Choroid plexus epithelial cell (primary cell): ENCODE results near the gene ZFHX2.

Source experiments
- DNase-seq: peaks from one replicate; pipeline ENCODE4 v3.0.0-alpha.2; 2010; ENCODE audit warnings: low read depth
- H3K4me3 ChIP-seq: 2 replicates; pipeline ENCODE4 v1.5.1; 2011; ENCODE audit warnings: low read depth, mild to moderate bottlenecking, control low read depth, low read length, moderate library complexity
- TF ChIP-seq, protein P1 (sequence below): conservative IDR thresholded peaks from 2 replicates; pipeline ENCODE4 v1.5.1; 2011; ENCODE audit warnings: low read depth, mild to moderate bottlenecking, control low read depth, inconsistent platforms, low read length, moderate library complexity

ZFHX2 gene

DNA sequence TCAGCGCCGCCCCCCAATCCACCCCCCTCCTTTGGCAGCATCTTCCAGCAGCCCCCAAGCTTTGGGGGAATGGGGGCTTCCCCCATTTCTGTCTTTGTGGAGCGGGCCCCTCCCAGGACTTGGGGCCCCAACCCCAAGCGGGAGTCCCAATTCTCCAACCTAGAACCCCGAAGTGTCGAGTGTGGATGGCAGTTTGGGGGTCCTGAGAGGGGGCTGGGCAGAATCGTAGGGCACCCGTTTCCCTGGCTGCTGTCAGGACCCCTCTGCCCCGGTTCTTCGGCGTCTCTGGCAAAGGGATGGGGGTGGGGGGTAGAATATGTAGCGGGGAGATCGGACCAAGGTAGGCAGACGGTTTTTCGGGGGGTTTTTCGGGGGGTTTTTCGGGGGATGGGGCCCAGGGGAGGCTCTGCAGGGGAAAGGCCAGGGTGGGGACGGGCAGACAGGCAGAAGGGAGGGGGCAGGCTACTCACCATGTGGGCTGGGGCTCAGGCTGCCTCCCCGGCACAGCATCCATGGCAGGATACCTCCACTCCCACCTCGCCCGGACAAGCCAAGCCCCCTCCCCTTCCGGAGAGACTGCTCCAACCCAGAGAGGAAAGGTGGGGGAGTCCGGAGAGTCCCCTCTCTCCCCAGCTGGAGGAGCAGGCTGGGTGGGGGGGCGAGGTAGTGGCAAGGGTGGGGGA lies 26.3 kb upstream of the ZFHX2 start:
- TF ChIP-seq, protein P1, sequence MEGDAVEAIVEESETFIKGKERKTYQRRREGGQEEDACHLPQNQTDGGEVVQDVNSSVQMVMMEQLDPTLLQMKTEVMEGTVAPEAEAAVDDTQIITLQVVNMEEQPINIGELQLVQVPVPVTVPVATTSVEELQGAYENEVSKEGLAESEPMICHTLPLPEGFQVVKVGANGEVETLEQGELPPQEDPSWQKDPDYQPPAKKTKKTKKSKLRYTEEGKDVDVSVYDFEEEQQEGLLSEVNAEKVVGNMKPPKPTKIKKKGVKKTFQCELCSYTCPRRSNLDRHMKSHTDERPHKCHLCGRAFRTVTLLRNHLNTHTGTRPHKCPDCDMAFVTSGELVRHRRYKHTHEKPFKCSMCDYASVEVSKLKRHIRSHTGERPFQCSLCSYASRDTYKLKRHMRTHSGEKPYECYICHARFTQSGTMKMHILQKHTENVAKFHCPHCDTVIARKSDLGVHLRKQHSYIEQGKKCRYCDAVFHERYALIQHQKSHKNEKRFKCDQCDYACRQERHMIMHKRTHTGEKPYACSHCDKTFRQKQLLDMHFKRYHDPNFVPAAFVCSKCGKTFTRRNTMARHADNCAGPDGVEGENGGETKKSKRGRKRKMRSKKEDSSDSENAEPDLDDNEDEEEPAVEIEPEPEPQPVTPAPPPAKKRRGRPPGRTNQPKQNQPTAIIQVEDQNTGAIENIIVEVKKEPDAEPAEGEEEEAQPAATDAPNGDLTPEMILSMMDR, result no peak
- DNase-seq, result no peak
- no peak overlapping the region for H3K4me3 ChIP-seq

- TF ChIP-seq, protein P1, result no peak
- no peak overlapping the region for H3K4me3 ChIP-seq
- no peak for DNase-seq
Measured at GRCh38 chr14:23577004-23577681, 25.6 kb upstream of the ZFHX2 start.

DNA sequence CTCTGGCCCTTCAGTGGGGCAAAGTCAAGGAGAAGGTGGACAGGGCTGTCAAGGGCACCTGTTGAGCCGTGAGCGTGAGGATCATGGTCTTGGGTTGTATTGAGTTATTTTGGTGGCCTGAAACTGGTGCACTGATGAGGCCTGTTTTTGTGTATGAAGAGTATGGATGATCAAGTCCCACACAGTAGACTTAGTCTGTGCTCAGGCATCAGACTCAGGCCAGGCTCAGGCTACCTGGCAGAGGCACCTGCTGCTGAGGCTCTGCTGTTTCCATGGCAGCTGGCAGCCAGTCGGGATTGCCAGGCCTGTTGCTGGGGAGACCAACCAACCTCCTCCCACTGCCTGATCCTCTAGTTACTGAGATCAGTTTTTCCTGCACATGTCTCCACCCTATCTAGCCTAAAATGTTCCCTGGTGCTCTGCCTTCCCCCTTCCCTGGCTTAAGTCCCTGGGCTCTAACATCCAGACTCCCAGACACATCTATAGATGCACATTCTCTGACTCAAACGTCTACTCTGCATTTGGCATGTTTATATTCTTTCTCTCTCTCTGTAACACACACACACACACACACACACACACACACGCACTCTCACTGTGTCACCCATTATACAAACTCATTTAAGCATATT lies 21.9 kb upstream of the ZFHX2 start:
- TF ChIP-seq, protein P1, result no peak
- no peak for DNase-seq
- no peak overlapping the region for H3K4me3 ChIP-seq

- no peak overlapping the region for H3K4me3 ChIP-seq
- no peak for DNase-seq
- TF ChIP-seq, protein P1, result no peak
Measured at GRCh38 chr14:23572836-23573235, 21.3 kb upstream of the ZFHX2 start.

DNA sequence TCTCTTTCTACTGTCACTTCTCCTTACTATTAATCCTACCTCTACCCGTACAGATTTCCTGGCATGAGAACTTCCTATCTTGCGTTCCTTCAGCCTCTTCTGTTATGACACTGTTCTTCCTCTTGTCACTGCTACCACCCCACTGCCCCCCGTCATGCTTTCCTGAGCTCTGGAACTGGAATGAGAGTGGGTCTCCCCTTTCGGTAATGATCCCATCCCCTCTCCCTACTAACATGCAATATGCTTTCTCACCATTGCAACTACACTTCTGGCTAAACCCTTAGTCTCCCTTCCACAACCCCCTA lies 20.9 kb upstream of the ZFHX2 start:
- TF ChIP-seq, protein P1, result no peak
- no peak overlapping the region for H3K4me3 ChIP-seq

DNA sequence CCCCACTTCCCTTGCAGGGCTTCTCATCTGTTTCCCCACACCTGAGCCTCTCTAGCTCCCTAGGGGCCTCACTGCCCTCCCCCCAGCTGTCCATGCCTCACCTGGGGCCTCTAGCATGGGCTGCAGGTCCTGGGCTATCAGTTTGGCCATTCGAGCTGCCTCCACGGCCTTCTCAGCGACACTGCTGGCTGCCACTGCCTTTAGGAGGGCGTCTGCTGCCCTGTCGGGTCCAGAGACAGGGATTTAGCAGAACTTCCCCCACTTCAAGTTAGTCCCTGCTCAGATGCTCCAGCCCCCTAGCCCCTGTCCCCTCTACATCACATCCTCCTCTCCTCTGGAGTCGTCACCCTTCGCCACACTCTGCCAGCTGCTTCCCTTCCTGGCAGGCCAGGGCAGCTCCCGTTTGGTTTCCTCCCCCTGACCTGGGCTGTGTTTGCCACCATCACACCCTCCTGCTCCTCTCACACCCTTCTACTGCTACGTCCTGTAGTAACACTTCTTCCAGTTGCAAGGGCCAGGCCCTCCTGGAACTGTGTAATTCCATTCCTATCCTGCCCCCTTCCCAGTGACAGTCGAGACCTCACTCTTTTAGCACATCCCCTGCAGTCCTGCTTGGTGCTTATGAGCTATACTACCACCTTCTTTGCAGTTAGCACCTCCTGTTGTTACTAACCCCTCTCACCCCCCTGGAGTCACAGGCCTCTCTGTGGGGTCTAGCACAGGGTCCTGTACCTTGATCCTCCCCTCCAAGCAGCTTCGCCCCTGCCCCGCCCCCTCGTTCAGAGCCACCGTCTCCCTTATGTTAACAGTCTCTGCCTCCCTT lies 20.3 kb upstream of the ZFHX2 start:
- TF ChIP-seq, protein P1, result no peak
- no peak for DNase-seq
- H3K4me3 ChIP-seq, result no peak overlapping the region

More for the DNA sequence above, 20.9 kb upstream of the ZFHX2 start:
- DNase-seq, result no peak
